Peyer's patch (tissue), 4 donors: ENCODE results near the gene MEGF8. TPM values are rescaled to one million over a fixed set of nuclear protein-coding genes. Genes with fewer than 3 reads are reported as not detected.

Source experiments
- DNase-seq, 3 donors: peaks; one replicate each; pipeline ENCODE4 v3.0.0-alpha.2; 2017 to 2019
- H3K27ac ChIP-seq, 4 donors: fragments of 200-600 bp; sonication (generic); one replicate each; pipeline ENCODE4 v1.5.1; 2016 to 2019
- H3K27me3 ChIP-seq, 2 donors: fragments of 200-600 bp; sonication (generic); one replicate each; pipeline ENCODE4 v1.5.1; 2019
- H3K36me3 ChIP-seq, 3 donors: fragments of 200-600 bp; sonication (generic); one replicate each; pipeline ENCODE4 v1.5.1; 2016 to 2019
- H3K4me1 ChIP-seq, 4 donors: fragments of 200-600 bp; sonication (generic); one replicate each; pipeline ENCODE4 v1.5.1; 2016 to 2019
- H3K4me3 ChIP-seq, 4 donors: fragments of 200-600 bp; sonication (generic); 1 replicate in 3 of 4; 2 replicates in 1 of 4; pipeline ENCODE4 v1.5.1; 2016 to 2019; ENCODE audit warnings: mild to moderate bottlenecking in 1 of 4
- H3K9me3 ChIP-seq, 4 donors: fragments of 200-600 bp; sonication (generic); one replicate each; pipeline ENCODE4 v1.5.1; 2016 to 2019; ENCODE audit warnings: mild to moderate bottlenecking in 1 of 4
- POLR2A ChIP-seq, 2 donors: fragments of 450-650 bp; IDR thresholded peaks; one replicate each; pipeline ENCODE4 v1.5.1; 2017; ENCODE audit warnings: antibody characterized with exemption in 2 of 2, mild to moderate bottlenecking in 2 of 2, moderate library complexity in 2 of 2
- total RNA-seq, 4 donors: library from RNA; depleted of rRNA; stranded (reverse); fragments of >200 nt; gene quantifications; one replicate each; pipeline ENCODE4 v1.1.0, GENCODE V29; 2016
- TF ChIP-seq, protein P1 (sequence below), 6 experiments: fragments of 450-650 bp in 4 of 6; fragments of 200-600 bp in 2 of 6; sonication (generic) in 1 of 6; IDR thresholded peaks; one replicate each; pipeline ENCODE4 v1.5.1; 2017 to 2019; ENCODE audit warnings: antibody characterized with exemption in 6 of 6, mild to moderate bottlenecking in 3 of 6, moderate library complexity in 1 of 6

The MEGF8 gene
- total RNA-seq, 4 donors from 2014 or later: 12.3 to 30.8 (median 22.3) TPM

- Histone ChIP-seq H3K27me3 (no peaks in the 10 kb centered on the region), H3K27ac (no peak overlapping the region), H3K4me3 (no peak overlapping the region), H3K9me3 (no peaks in the 10 kb centered on the region), H3K36me3 (peaks cover 0 to 8% (median 0%) of the 10 kb centered on the region in 3 donors), H3K4me1 (no peaks in the 10 kb centered on the region)
- TF ChIP-seq, protein P1, sequence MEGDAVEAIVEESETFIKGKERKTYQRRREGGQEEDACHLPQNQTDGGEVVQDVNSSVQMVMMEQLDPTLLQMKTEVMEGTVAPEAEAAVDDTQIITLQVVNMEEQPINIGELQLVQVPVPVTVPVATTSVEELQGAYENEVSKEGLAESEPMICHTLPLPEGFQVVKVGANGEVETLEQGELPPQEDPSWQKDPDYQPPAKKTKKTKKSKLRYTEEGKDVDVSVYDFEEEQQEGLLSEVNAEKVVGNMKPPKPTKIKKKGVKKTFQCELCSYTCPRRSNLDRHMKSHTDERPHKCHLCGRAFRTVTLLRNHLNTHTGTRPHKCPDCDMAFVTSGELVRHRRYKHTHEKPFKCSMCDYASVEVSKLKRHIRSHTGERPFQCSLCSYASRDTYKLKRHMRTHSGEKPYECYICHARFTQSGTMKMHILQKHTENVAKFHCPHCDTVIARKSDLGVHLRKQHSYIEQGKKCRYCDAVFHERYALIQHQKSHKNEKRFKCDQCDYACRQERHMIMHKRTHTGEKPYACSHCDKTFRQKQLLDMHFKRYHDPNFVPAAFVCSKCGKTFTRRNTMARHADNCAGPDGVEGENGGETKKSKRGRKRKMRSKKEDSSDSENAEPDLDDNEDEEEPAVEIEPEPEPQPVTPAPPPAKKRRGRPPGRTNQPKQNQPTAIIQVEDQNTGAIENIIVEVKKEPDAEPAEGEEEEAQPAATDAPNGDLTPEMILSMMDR (IDR thresholded peaks at IDR 0.05): no peak
- peak in 1 of 2 donors; percentile 10 for TF ChIP-seq POLR2A (IDR thresholded peaks at IDR 0.05)
- no peak for DNase-seq
Measured at GRCh38 chr19:42378225-42379215, 53.1 kb downstream of the MEGF8 start.

DNA sequence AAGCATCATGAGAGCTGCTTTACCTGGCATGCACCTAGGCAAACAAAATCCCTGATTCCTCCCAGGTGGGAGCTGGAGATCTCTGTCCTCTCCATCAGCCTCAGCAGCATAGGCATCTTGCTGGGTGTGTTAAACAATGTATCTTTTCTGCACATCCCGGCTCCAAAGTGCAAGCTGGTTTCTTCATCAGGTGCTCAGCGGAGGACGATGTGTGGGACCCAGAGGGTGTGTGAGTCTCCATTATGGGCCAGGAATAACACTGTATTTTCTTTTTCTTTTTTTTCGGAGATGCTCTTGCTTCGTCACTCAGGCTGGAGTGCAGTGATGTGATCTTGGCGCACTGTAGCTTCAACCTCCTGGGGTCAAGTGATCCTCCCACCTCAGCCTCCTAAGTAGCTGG is 54.7 kb downstream of the MEGF8 start:
- H3K9me3 ChIP-seq: no peaks in the 10 kb centered on the region
- TF ChIP-seq, protein P1 (IDR thresholded peaks at IDR 0.05): no peak
- no peak for TF ChIP-seq POLR2A (IDR thresholded peaks at IDR 0.05)
- no peak overlapping the region for H3K4me3 ChIP-seq
- DNase-seq: no peak
- H3K36me3 ChIP-seq: peaks cover 0 to 8% (median 0%) of the 10 kb centered on the region in 3 donors
- H3K27me3 ChIP-seq: no peaks in the 10 kb centered on the region
- no peaks in the 10 kb centered on the region for H3K4me1 ChIP-seq
- no peak overlapping the region for H3K27ac ChIP-seq

- Histone ChIP-seq H3K36me3 (no peaks in the 10 kb centered on the region), H3K27me3 (peaks cover 0 to 4% of the 10 kb centered on the region in 2 donors), H3K4me1 (peaks cover 0 to 11% (median 0%) of the 10 kb centered on the region in 4 donors), H3K4me3 (peak overlapping the region; percentile 32 to 60 (median 46)), H3K9me3 (no peaks in the 10 kb centered on the region), H3K27ac (peak overlapping the region in 2 of 4 donors; percentile 73 to 77)
- TF ChIP-seq POLR2A (IDR thresholded peaks at IDR 0.05): no peak
- TF ChIP-seq, protein P1 (IDR thresholded peaks at IDR 0.05): peak; percentile 25 to 73 (median 58)
- peak; percentile 79 to 90 (median 86) for DNase-seq
Measured at GRCh38 chr19:42386974-42387707, 61.7 kb downstream of the MEGF8 start.

- Histone ChIP-seq H3K4me1 (peaks cover 0 to 11% (median 0%) of the 10 kb centered on the region in 4 donors), H3K4me3 (no peak overlapping the region), H3K27ac (no peak overlapping the region), H3K9me3 (no peaks in the 10 kb centered on the region), H3K27me3 (peaks cover 0 to 4% of the 10 kb centered on the region in 2 donors), H3K36me3 (no peaks in the 10 kb centered on the region)
- TF ChIP-seq, protein P1 (IDR thresholded peaks at IDR 0.05): no peak
- TF ChIP-seq POLR2A (IDR thresholded peaks at IDR 0.05): no peak
- DNase-seq: no peak
Measured at GRCh38 chr19:42388851-42389489, 63.5 kb downstream of the MEGF8 start.

DNA sequence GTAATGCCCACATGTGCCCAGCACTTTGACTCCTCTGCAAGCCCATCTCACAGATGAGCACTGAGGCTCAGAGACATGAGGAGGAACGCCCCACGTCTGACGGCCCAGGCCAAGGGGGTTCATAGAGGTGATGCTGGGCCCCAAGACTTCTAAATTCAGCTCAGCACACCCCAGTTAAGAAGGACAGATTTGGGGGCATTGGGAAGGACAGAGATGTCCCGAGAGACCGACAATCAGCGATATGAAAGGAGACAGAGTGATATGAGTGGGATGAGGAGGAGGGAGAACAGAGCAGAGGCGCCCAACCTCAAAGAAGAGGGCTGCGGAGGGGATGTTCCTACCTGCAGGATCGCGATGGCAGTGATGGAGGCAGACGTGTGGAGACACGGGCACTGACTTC is 64.5 kb downstream of the MEGF8 start, which contains the start of gene CNFN:
CNFN (minus strand) TSS at position 399 of the 400 bp plus-strand sequence. CDS start 1,260 bp downstream, outside the sequence.
- no peaks in the 10 kb centered on the region for H3K9me3 ChIP-seq
- peaks cover 0 to 4% of the 10 kb centered on the region in 2 donors for H3K27me3 ChIP-seq
- H3K36me3 ChIP-seq: no peaks in the 10 kb centered on the region
- no peak for DNase-seq
- H3K4me3 ChIP-seq: no peak within 1 kb of the TSS
- no peak within 1 kb of the TSS for H3K27ac ChIP-seq
- peaks cover 0 to 11% (median 0%) of the 10 kb centered on the region in 4 donors for H3K4me1 ChIP-seq
- TF ChIP-seq, protein P1 (IDR thresholded peaks at IDR 0.05): no peak
- TF ChIP-seq POLR2A (IDR thresholded peaks at IDR 0.05): no peak
